HG03135 (cell line): ENCODE measurements around the gene ACYP2.

Experiments
- ATAC-seq: cut with Tn5 transposase; IDR thresholded peaks from one replicate; pipeline ENCODE4 v1.9.1; 2021; ENCODE audit warnings: mild to moderate bottlenecking, moderate library complexity; ENCODE audit not compliant: unreplicated experiment

Gene ACYP2

DNA sequence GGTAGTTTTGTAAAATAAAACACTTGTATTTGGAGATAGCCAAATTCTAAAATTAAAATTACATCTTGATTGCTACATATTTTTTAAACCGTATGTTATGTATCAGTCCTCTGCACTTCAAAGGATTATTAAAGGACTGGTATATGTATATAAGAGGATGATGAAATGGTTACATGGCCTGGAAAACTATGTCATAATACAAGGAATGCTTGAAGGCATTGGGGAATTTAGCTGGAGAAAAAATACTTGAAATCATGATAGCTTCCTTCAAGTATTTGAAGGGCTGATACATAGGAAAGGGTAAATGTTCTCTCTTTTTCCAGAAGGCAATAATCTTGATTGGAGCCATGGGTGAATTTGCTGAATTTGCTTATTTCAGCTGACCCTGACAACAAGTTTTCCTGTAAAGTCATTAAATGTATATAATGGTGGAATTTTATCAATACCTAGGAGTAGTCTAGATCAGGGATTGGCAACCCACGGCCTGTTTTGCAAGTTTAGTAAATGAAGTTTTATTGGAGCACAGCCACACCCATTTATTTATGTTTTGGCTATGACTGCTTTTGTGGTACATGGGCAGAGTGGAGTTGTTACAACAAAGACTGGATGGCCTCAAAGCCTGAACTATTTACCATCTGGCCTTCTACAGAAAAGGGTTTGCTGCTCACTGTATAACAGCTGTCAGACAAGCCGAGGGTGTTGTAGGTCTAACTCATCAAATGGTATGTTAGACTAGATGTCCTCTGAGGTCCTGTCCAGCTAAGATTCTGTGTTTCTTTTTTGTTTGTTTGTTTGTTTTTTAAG lies 34.4 kb downstream of the ACYP2 start:
- ATAC-seq = no peak

DNA sequence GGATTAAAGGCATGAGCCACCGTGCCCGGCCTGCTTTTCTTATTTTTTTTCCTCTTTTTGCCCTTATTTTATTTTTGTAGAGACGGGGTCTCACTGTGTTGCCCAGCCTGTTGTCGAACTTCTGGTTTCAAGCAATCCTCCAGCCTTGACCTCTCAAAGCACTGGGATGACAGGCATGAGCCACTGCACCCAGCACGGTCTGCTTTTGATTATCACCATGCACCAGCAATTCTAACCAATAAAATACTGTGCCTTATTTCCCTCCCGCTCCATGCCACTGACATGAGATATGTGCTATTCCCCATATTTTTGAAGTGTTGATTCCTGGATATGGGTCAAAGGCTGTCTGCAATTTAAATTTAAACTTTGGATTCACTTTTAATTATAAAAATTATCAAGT lies 42.9 kb downstream of the ACYP2 start:
- no peak for ATAC-seq

DNA sequence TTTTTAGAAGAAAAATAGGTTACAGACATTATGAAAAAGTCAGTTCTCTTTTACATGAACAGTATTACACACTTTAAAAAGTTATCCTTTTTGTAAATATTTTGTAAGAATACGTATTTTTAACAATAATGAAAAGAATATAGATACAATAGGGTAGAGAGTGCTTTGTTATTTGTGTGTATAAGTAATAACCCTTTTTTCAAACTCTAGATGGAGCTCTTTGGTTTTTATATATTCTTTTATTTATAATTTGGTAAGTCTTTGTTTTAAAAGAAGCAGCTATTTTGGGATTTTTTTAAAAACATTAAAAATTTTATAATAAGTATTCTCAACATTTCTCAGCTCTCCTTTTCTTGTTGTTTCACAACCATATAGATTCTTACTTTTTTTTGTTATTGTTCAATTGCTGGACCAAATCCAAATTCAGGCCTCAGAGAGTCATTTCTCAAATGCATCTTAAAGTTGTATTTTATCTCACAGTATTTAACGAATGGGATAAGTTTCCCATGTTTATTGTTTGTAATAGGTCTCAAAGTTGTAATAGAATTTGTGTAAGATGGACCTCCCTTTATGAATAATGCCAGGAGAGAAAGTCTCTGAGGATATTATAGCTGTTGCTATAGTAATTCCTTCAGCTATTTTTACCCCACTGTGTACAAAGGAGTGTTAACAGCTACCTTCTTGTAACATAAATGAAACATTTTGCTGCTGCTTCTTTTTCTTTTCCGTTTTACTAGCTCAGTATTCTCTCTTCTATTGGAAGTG lies 46.4 kb downstream of the ACYP2 start:
- ATAC-seq = no peak

DNA sequence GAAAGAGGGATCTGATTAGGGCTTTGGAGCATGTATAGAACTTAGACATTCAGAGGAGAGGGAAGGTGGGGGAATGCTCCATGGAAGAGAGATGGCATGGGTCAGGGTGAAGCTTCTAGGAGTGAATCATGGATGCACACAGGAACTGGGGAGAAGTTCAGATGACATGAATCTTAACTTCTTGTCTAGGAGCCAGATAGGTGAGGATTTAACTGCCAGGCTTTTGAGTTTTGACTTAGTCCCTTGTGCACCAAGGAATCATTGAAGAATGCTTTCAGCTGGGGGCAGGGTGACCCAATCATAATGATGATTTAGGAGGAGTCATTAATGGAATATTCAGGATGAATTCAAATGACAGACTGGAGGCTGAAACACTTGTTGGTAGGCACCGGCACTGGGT lies 48.7 kb downstream of the ACYP2 start:
- ATAC-seq = no peak

DNA sequence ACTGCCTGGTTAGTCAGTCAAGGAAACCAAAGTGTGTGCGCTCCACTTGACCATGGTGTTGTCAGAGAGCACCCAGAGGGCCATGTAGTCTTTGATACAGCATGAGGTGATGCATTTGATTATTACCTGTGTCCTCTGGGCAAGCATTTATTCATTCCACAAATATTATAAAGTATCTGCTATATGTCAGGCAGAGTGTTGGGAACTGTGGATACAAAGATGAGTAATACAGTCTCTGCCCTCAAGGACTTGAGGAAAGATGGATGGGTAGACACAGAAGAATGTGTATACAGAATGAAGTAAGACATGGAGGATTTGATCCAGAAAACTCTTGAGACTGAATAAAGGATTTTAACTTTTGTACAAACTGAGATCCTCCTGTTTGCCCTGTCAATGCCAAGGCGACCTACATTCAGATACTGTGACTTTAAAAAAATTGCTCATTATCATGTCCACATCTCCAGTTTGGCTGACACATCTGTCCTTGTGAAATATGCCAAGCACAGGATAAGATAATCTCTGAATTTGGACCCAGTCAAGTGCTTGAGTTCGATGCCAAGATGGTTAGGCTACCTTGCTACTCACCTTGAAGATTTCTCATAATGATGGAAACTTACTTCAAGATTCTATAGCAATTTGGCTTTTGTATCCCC lies 50.8 kb downstream of the ACYP2 start:
- ATAC-seq = no peak

DNA sequence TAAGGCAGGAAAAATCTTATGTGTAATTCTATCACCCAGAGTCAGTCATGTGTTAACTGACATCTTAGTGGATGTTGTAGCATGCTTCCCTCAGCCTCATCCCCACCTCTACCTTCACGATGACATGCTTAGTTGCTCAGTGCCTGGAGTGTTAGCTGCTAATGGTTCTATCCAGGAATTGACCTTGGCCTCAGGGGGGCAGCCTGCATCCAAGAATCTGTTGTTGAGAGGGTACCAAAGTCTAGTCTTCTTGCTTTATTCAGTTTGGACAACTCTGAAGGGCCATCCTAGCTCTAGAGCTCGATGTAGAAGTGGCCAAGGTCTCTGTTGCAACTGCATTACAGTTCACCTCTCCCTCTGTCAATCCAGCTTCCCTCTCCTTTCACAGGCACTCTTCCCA lies 61.2 kb downstream of the ACYP2 start:
- no peak for ATAC-seq

DNA sequence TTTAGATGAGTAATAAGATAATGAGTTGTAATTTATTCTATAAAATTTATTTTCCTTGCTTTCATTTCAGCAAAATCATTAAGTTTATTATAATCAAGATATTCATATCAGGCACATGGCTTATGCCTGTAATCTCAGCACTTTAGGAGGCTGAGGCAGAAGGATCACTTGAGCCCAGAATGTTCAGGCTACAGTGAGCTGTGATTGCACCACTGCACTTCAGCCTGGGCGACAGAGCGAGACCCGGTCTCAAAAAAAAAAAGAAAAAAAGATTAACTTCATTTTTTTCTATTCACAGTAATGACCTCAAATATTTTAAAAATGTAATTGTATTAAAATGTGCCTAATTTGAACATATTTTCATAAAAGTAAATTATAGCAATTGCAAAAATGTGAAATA lies 67.9 kb downstream of the ACYP2 start:
- ATAC-seq = no peak

DNA sequence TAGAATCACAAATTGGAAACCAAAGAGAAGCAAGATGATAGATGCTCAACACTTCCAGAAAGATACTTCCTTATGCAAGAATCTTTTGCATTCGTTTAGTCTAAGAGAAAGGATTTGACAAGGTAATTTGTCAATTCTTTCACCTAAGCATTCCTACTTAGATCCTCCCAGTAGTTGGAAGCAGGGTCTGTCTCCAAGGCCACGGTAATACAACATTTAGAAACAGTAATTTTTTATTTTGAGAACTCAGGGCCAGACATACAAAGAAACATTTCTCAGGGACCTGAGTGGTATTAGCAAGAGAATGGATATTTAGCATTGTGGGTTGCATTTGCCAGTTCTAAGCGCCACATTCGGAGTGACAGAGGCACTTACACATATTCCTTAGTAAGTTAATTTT lies 68.6 kb downstream of the ACYP2 start:
- ATAC-seq = no peak

DNA sequence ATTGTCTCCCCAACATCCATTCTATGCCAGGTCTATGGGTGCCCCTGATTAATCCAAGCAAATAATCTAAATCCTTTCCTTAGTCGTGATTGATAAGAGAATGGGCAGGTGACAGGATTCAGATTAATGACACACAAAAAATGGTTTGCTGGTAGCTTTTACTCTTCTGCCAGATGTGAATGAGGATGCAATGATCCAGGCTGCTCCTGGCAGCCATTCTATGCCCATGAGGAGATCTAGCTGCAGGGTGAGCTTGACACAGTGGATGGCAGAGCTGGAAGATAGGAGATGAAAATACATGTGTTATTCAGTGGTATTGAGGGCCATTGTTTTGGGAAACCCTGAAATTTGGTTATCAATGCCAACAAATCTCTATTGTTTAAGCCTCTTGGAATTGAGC lies 69.7 kb downstream of the ACYP2 start:
- ATAC-seq = no peak

DNA sequence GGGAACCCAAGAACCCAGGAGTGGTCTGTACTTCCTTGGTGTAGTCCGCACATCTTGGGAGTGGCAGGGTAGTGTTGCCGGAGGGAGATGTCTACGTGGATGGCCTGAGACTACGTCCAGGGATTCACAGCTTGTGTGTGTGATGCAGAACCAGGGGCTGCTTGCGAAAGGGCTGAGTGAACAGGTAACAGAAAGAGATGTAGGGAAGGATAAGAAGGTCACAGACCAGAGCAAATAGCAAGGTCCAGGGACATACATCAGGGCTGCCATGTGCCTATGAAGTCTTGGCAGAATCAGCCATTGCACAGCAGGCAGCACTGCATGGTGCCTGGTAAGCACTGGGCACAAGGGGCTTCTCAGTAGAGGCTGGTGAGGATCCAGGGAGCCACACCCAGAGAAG lies 71.9 kb downstream of the ACYP2 start:
- no peak for ATAC-seq

DNA sequence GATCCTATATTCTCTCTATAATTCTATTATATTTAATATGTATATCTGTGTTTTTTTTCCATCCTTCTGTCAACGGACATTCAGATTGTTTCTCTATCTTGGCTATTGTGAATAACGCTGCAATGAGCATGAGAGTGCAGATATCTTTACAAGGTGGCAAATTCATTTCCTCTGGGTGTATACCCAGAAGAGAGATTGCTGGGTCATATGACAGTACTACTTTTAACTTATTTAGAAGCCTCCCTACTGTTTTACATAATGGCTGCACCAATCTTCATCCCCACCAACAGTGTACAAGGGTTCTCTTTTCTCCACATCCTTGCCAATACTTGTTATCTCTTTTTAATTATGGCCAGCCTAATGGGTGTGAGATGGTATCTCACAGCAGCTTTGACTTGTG lies 74.1 kb downstream of the ACYP2 start:
- ATAC-seq = no peak

DNA sequence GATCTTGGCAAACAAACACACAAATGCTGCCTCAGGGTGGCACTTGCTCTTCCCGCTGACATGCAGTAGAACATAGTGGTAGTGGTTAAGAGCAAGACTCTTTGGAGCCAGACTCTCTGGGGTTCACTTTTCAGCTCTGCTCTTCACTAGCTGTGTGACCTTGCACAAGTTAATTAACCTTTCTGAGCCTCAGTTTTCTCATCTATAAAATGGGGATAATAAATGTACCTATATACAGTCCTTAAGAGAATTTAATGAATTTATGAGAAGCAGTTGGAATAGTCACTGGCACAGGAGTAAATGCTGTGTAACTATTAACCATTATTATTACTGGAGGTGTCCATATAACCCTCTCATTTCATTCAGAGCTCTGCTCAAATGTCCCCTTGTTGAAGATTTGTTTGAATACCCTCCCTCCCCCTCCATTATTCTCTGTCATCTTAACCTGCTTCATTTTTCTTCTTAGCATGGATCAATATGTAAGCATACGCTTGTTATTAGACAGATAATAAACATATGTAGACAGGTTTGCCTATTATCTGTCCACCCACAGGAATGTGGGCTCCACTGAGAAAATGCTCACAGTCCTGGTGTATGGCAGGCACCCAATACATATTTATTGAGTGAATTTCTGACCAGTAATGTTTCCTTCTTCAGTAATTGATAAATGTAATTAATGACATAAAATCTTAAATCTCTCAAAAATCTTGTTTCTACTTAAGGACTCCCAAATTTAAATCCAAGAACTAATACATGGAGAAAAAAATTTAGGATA lies 76.1 kb downstream of the ACYP2 start:
- no peak for ATAC-seq

DNA sequence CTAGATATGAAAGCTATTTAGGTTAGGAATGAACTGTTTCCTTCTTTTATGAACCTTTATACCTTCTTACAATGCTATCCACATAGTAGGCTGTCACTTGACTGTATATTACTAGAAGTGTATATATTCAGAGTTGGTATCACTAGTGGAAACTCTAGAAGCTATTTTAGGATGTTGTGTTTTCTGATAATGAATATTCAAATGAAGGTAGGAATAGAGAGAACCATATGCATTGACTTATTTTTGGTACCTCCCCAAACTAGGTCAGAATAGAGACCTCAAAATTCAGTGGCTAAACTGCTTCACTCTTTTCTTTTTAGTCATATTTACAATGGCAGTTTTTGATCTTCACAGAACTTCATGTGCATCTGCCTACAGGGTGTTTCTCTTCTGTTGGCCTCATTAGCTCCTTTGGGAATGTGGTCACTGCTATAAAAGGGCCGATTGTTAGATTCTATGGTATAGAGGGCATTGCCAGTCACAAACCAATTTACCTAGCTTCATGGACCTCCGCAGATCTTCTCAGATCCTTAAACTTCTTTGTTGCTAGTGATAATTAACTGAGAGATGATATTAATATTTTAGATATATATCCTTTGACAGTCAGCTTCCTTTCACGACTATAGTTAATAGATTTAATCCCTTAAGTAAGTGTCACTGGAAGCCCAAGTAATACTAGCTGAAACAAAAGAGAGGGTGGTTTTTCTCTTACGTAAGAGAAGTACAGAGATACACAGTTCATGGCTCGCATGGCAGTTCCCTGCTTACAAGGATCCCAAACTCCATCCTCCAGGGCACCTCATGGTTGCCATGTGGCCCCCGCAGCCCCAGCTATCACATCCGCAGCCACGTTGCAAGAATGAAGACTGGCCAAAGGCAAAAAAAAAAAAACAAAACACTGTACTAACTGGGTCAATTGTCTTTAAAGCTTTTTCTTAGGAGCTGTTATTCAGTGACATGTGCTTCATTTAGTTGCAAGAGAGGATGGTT lies 79.6 kb downstream of the ACYP2 start:
- ATAC-seq = no peak

DNA sequence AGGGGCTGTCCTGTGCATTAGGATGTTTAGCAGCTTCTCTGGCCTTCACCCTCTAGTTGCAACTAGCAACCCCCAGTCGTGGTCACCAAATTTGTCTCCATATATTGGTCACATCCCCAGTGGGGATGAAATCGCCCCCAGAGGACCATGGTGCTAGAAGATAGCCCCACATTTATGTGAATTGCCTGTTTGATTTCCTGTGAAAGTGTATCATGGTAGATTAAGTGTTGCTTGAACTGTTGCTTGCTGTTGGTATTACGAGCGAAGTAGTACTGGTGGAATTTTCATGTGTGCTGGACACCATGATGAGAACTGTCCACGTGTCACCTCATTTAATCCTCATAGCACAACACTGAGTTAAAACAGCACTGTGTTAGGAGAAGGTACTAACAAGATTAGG lies 81.2 kb downstream of the ACYP2 start:
- no peak for ATAC-seq

DNA sequence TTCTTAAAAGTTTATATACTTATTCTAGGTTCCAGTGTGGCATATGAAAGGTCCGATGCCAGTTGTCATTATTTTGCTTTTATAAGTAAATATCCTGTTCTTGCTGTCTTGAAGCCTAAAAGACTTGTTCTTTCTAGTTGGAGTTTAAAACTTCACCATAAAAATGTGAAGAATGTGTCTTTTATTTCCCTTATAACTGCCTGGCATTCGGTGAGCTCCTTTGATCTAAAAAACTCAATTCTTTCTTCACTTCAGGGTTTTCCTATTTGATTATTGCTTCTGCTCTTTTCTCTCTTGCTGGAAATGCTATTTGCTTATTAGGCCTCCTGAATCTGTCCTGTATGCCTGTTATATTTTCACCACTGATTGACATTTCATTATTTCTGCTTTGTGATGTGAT lies 89.1 kb downstream of the ACYP2 start:
- no peak for ATAC-seq

DNA sequence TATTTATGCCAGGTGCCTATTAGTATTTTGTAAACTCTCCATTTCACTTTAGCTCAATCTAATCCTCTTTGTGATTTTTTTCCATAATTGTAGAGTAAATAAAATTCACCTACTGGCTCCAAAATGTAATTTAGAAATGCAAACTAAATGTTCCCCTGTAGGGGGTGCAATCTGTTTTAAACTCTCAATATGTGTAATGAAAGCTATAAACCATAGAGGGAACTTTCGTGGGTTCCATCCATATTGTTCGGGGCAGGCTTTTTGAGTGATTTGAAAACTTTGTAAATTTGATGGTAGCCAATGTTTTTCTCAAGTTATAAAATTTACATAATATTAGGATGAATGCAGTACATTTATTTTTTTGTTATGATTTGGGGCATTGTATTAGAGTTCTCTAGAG lies 91.2 kb downstream of the ACYP2 start:
- no peak for ATAC-seq

DNA sequence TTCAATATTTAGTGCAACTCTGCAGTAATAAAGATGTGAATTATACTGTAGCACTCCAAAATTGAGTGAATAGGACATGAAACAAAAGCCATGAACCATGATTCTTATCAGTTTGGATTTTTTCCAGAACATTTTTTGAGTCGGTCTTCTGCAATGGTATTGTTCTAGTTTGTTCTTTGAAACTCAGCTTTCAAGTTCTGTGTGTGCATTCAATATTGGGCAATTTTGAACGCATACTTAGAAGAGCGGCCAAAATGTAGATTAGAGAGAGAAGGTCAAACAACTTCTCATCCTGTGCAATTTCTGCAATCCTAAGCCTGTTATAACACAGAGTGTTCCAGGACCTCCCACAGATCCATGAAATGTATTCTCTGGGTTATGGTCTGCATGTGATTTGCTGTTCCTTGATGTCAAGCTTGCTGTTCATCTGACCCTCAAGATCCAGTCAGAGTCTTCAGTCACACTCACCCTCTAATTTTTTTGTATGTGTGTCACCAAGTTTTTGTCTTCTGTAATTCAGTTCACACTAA lies 92.3 kb downstream of the ACYP2 start:
- no peak for ATAC-seq

DNA sequence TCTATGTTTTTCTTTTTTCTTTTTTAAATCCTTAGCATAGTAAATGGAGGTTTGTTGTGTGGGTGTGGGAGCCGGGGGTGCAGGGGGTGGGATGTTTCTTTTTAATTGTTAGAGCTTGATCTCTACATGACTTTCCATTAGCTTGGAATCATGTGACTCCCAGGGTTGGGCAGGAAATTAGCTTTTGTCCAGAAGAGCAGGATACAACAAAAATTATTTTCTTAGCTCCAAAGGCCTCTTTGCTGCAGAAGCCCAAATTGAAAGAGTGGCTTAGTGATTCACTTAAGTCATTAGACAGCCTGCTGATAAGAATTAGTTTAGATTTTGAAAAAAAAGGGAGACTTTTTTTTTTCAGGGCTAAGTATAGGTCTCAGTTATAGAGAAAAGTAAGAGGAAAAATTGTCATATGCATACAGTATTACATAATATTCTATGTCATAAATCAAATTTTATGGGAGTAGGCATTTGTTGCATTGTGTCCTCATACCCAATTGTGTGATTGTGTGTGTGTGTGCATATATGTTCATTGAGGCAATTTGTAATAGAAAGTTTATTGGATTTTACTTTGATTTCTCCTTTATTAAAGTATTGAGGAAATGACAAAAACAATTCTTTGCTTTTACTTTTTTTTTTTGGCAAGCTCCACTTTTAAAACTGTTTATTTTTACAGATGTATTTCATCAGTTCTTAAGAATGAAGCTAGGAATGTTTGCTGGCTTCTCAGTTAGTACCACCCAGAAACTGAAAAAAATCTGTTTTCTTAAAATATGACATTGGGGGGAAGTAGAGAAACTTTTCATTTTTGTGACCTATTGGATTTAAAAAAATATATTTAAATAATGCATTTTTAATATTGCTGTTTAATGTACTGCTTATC lies 93.2 kb downstream of the ACYP2 start:
- no peak for ATAC-seq

DNA sequence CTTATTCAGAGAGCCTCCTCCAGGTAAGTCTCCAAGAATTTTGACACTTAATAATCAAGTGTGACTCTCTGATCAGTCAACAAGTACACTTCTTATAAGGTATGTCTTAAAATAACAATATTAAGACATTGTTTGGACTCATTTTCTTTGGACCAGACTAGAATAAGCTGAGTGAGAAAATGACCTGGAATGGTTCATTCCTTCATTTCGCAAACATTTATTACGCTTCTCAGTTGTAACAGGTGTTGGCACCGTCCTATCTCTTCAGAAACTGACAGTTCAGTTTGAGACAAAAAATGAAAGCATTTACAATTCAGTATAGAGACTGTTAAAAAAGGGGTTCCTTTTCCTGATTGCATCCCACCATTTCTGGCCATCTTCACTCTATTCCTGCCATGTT lies 94.0 kb downstream of the ACYP2 start:
- ATAC-seq = no peak
